Endothelial cell of umbilical vein (primary cell): ENCODE measurements around the gene DNAH11.

Experiments used
- MAX ChIP-seq: IDR thresholded peaks from 2 replicates; pipeline ENCODE4 v1.6.1; 2011; ENCODE audit not compliant: insufficient read depth, insufficient read length
- TF ChIP-seq, protein P1 (sequence below), 2 donors: IDR thresholded peaks; 1 replicate in 1 of 2; 2 replicates in 1 of 2; pipeline ENCODE4 v1.5.1; 2011; ENCODE audit warnings: low read length in 2 of 2, mild to moderate bottlenecking in 2 of 2, moderate library complexity in 2 of 2, control low read depth in 1 of 2, inconsistent platforms in 1 of 2, low read depth in 1 of 2; ENCODE audit not compliant: insufficient read depth in 1 of 2; ENCODE audit errors: extremely low read depth in 1 of 2

- TF ChIP-seq, protein P1, sequence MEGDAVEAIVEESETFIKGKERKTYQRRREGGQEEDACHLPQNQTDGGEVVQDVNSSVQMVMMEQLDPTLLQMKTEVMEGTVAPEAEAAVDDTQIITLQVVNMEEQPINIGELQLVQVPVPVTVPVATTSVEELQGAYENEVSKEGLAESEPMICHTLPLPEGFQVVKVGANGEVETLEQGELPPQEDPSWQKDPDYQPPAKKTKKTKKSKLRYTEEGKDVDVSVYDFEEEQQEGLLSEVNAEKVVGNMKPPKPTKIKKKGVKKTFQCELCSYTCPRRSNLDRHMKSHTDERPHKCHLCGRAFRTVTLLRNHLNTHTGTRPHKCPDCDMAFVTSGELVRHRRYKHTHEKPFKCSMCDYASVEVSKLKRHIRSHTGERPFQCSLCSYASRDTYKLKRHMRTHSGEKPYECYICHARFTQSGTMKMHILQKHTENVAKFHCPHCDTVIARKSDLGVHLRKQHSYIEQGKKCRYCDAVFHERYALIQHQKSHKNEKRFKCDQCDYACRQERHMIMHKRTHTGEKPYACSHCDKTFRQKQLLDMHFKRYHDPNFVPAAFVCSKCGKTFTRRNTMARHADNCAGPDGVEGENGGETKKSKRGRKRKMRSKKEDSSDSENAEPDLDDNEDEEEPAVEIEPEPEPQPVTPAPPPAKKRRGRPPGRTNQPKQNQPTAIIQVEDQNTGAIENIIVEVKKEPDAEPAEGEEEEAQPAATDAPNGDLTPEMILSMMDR (IDR thresholded peaks at IDR 0.05; ENCODE audit: extremely low read depth in 1 of 2, insufficient read depth in 1 of 2, low read depth in 1 of 2, low read length in 2 of 2): no peak
- TF ChIP-seq MAX: no peak
These were observed 16.4 kb upstream of the DNAH11 start for GRCh38 chr7:21526448-21526847.
